ENCODE data around the gene CPNE2. TPM values are rescaled to one million over a fixed set of nuclear protein-coding genes. Genes with fewer than 3 reads are reported as not detected.
"Not testable (repeated sequence)": the region's sequence is repeated elsewhere in the genome, so short reads cannot be mapped to it uniquely, and the experiment has no call there.

The CPNE2 gene
- total RNA-seq, 1 donor, result 13.3 TPM

DNA sequence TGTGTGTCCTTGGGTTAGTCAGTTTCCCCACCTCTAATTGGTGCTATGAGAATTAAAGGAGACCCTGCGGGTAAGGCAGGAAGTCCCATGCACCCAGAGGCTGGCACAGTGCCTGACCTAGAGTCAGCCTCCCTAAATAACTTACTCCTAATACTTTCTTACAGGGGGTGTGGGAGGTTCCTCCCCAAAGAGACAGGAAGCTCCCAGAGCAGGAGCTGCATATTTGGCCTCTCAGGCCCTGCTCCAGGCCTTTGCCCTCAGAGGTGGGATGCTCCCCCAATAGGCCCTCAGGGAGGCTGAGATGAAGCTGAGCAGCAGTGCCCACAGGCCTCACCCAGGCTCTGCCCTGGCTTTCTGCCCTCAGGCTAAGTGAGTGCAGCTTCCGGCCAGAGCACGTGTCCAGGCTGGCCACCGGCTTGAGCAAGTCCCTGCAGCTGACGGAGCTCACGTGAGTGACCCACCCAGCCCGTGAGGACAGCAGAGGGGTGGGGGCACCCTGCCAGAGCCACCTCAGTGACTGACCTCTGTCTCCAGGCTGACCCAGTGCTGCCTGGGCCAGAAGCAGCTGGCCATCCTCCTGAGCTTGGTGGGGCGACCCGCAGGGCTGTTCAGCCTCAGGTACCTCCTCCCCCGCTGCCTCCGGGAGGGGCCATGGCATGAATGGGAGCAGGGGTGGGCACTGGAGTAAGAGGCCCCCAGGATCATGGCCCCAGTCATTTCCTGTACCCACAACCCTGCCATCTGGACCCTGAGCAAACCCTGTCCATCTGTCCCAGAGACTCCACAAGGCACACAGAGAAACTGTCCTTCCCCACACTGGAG, 31.1 kb upstream of the CPNE2 start:
- H3K4me1 ChIP-seq (ENCODE audit: insufficient read depth, low read length), result peaks cover 28% of the 10 kb centered on the region
- no peaks in the 10 kb centered on the region for H3K9me3 ChIP-seq (ENCODE audit: low read depth, low read length)
- no peak overlapping the region for H3K4me3 ChIP-seq (ENCODE audit: low read length)
- no peaks in the 10 kb centered on the region for H3K27me3 ChIP-seq (ENCODE audit: insufficient read depth, low read length)

DNA sequence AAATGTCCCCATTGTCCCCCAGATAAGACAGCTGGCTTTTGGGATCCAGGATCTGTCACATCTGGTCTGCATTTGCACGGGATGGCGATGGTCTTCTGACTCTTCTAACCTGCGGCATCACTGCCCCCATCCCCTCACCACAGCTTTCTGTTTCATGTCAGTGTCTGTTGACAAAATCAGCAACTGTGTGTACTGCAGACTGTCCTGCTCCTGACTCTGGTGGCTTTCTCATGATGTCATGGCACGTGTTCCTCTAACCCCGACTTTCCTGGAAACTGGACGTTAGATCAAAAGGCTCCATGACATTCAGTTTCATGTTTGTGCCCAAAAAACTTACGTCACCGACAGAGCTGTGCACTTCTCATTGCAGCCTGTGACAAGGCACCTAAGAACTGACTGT, 30.1 kb upstream of the CPNE2 start:
- Histone ChIP-seq H3K27me3 (ENCODE audit: insufficient read depth, low read length) (no peaks in the 10 kb centered on the region), H3K4me1 (ENCODE audit: insufficient read depth, low read length) (peaks cover 38% of the 10 kb centered on the region), H3K4me3 (ENCODE audit: low read length) (no peak overlapping the region), H3K9me3 (ENCODE audit: low read depth, low read length) (no peaks in the 10 kb centered on the region)

DNA sequence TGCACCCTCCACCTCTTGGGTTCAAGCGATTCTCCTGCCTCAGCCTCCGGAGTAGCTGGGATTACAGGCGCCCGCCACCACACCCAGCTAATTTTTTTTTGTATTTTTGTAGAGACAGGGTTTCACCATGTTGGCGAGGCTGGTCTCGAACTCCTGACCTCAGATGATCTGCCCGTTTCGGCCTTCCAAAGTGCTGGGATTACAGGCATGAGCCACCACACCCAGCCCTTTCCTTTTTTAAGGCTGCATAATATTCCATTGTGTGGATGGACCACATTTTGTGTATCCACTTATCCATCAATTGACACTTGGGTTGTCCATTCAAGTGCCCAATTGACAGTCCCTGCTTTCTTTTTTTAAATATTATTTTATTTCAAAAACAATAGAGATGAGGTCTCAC, 29.2 kb upstream of the CPNE2 start:
- not testable (repeated sequence) for H3K4me3 ChIP-seq (ENCODE audit: low read length); H3K9me3 ChIP-seq (ENCODE audit: low read depth, low read length); H3K27me3 ChIP-seq (ENCODE audit: insufficient read depth, low read length)
- peaks cover 42% of the 10 kb centered on the region for H3K4me1 ChIP-seq (ENCODE audit: insufficient read depth, low read length)

DNA sequence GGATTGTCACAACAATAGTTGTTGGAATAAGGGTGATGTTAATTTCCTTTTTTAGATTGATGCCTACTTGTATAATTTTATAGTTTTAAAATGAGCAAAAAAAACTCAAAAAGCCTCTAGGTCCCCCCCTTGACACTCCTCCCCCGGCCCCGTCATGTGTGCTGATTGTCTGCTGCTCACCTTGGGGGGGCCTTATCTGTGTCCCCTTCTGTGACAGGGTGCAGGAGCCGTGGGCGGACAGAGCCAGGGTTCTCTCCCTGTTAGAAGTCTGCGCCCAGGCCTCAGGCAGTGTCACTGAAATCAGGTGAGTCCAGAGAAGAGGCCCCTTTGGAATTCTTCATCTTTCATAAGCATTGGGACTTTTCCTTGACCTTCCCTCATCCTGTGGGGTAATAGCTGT, 27.4 kb upstream of the CPNE2 start:
- H3K27me3 ChIP-seq (ENCODE audit: insufficient read depth, low read length), result no peaks in the 10 kb centered on the region
- peaks cover 57% of the 10 kb centered on the region for H3K4me1 ChIP-seq (ENCODE audit: insufficient read depth, low read length)
- H3K4me3 ChIP-seq (ENCODE audit: low read length), result no peak overlapping the region
- H3K9me3 ChIP-seq (ENCODE audit: low read depth, low read length), result no peaks in the 10 kb centered on the region

DNA sequence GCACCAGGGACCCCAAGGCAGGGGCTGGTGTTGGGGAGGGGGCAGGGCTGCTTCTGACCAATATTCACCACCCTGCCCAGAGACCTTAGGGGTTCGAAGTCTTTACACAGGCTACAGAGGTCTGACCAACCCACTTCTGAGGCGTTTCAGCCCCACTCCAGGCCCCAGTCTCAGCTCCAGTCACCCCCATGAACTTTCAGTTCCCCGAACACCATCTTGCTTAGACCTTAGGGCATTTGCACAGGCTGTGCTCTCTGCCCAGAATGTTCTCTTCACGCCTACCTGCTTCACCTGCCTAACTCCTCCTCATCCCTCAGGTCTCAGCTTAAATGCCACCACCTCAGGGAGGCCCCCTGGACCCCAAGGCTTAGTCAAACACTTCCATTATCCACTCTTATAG, 25.8 kb upstream of the CPNE2 start:
- Histone ChIP-seq H3K27me3 (ENCODE audit: insufficient read depth, low read length) (no peaks in the 10 kb centered on the region), H3K4me1 (ENCODE audit: insufficient read depth, low read length) (peaks cover 56% of the 10 kb centered on the region)

DNA sequence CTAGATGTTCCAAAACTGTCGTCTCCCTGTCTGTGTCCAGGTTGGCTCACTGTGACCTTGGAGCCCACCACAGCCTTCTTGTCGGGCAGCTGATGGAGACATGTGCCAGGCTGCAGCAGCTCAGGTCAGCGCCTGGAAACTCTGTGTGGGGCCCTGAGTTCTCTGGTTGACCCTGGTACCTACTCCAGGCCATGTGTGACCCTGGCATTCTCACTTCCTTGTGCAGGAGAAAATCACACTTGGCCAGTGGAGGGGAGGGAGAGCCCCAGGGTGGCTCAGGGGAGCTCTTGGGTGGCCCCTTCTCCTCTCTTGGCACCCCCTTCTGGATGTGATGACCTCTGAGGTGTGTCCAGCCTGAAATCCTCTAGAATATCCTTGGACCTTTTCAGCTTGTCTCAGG, 25.0 kb upstream of the CPNE2 start:
- H3K4me1 ChIP-seq (ENCODE audit: insufficient read depth, low read length), result peaks cover 55% of the 10 kb centered on the region
- no peaks in the 10 kb centered on the region for H3K9me3 ChIP-seq (ENCODE audit: low read depth, low read length)
- no peaks in the 10 kb centered on the region for H3K27me3 ChIP-seq (ENCODE audit: insufficient read depth, low read length)
- no peak overlapping the region for H3K4me3 ChIP-seq (ENCODE audit: low read length)

More for the DNA sequence above, 25.8 kb upstream of the CPNE2 start:
- H3K4me3 ChIP-seq (ENCODE audit: low read length), result no peak overlapping the region
- H3K9me3 ChIP-seq (ENCODE audit: low read depth, low read length), result no peaks in the 10 kb centered on the region

DNA sequence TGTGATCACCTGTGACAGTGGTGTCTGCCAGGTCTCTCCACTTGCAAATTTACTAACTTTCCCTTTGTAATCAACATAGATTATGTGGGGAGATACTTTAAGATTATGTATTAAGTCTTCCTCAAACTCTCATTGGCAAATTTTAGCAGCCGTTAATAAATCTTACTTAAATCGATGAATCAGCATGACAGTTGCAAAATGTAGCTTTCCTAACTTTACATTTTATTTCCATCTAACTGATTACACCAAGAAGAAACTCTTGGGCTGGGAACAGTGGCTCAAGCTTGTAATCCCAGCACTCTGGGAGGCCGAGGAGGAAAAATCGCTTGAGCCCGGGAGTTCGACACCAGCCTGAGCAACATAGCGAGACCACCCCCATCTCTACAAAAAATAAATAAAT, 23.3 kb upstream of the CPNE2 start:
- Histone ChIP-seq H3K27me3 (ENCODE audit: insufficient read depth, low read length) (no peaks in the 10 kb centered on the region), H3K9me3 (ENCODE audit: low read depth, low read length) (no peaks in the 10 kb centered on the region), H3K4me1 (ENCODE audit: insufficient read depth, low read length) (peaks cover 52% of the 10 kb centered on the region), H3K4me3 (ENCODE audit: low read length) (no peak overlapping the region)

DNA sequence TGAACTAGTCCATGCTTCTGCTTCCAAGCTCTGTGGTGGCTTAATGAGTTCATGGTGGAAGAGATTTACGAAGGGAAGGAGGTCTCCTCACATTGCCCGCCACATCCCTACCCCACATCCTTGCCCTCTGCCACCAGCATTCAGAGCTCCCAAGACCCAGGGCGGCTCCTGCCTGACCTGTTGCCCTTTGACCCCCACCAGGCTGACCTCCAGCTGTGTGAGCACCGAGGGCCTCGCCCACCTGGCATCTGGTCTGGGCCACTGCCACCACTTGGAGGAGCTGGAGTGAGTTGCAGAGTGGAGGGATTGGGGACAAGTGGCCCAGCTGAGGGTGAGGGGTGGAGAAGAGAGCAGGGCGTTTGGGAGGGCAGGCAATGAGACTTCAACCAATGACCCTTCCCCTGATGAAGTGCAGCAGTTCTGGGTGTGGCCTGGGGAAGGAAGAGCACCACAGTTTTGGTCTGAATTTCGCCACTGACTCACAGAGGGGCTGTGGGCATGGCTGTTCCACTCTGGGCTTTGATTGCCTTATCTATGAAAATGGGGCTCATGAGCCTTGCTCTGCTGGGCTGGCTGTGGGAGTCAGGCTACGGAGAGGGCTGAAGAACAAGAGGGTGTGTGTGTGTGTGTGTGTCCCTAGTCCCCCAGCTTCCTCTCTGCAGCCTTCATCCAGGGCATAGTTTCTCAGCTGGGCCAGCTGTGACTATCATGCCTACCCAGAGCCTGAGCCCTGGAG, 22.6 kb upstream of the CPNE2 start:
- no peaks in the 10 kb centered on the region for H3K9me3 ChIP-seq (ENCODE audit: low read depth, low read length)
- H3K27me3 ChIP-seq (ENCODE audit: insufficient read depth, low read length), result no peaks in the 10 kb centered on the region
- peaks cover 52% of the 10 kb centered on the region for H3K4me1 ChIP-seq (ENCODE audit: insufficient read depth, low read length)
- no peak overlapping the region for H3K4me3 ChIP-seq (ENCODE audit: low read length)

DNA sequence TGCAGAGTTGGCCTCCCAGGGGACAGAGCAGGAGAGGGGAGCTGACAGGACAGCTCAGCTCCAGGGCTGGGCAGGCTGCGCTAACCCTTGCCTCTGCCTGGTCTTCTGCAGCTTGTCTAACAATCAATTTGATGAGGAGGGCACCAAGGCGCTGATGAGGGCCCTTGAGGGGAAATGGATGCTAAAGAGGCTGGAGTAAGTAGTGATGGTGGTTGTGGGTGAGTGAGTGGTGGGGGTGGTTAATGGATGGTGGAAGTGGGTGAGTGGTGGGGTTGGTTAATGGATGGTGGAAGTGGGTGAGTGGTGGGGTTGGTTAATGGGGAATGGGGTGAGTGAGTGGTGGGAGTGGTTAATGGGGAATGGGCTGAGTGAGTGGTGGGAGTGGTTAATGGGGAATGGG, 22.0 kb upstream of the CPNE2 start:
- Histone ChIP-seq H3K27me3 (ENCODE audit: insufficient read depth, low read length) (no peaks in the 10 kb centered on the region), H3K4me1 (ENCODE audit: insufficient read depth, low read length) (peaks cover 52% of the 10 kb centered on the region), H3K9me3 (ENCODE audit: low read depth, low read length) (no peaks in the 10 kb centered on the region), H3K4me3 (ENCODE audit: low read length) (no peak overlapping the region)

DNA sequence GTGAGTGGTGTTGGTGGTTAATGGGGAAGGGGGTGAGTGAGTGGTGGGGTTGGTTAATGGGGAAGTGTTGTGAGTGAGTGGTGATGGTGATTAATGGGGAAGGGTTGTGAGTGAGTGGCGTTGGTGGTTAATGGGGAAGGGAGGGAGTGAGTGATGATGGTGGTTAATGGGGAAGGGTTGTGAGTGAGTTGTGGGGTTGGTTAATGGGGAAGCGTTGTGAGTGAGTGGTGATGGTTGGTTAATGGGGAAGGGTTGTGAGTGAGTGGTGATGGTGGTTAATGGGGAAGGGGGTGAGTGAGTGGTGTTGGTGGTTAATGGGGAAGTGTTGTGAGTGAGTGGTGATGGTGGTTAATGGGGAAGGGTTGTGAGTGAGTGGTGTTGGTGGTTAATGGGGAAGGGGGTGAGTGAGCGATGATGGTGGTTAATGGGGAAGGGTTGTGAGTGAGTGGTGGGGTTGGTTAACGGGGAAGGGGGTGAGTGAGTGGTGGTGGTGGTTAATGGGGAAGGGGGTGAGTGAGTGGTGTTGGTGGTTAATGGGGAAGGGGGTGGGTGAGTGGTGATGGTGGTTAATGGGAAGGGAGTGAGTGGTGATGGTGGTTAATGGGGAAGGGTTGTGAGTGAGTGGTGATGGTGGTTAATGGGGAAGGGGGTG, 21.2 kb upstream of the CPNE2 start:
- peaks cover 50% of the 10 kb centered on the region for H3K4me1 ChIP-seq (ENCODE audit: insufficient read depth, low read length)
- H3K27me3 ChIP-seq (ENCODE audit: insufficient read depth, low read length); H3K9me3 ChIP-seq (ENCODE audit: low read depth, low read length); H3K4me3 ChIP-seq (ENCODE audit: low read length): not testable (repeated sequence)

DNA sequence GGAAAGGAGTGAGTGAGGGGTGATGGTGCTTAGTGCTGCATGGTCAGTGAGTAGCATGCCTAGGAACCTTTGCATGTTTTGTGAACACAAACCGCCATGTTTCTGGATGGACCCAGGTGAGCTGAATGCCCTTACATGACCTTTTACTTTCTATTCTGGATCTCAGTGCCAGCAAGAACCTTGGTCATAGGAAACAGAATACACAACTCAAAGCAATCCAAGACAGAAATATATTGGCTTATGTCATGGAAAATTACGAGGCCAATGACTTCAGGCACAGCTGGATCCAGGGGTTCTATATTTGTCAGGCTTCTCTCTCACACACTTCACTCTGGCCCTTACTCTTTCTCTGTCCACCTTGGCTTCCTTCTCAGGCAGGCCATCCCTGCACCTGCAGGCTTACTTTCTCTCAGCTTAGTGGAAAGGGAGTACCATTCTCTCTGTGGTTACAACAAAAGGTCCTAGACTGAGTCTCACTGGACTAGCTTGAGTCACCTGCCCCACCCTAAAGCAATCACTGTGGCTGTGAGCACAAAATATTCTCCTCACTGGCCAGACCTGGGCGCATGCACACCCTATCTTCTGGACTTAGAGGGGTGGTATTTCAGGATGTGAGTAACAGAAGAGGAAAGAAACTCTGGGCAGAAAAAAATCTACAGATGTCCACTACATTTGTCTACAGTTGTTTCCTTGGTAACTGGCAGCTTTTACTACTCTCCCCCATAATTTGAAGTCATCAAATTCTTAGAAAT, 20.4 kb upstream of the CPNE2 start:
- Histone ChIP-seq H3K9me3 (ENCODE audit: low read depth, low read length) (no peaks in the 10 kb centered on the region), H3K4me1 (ENCODE audit: insufficient read depth, low read length) (peaks cover 42% of the 10 kb centered on the region), H3K4me3 (ENCODE audit: low read length) (no peak overlapping the region), H3K27me3 (ENCODE audit: insufficient read depth, low read length) (no peaks in the 10 kb centered on the region)

DNA sequence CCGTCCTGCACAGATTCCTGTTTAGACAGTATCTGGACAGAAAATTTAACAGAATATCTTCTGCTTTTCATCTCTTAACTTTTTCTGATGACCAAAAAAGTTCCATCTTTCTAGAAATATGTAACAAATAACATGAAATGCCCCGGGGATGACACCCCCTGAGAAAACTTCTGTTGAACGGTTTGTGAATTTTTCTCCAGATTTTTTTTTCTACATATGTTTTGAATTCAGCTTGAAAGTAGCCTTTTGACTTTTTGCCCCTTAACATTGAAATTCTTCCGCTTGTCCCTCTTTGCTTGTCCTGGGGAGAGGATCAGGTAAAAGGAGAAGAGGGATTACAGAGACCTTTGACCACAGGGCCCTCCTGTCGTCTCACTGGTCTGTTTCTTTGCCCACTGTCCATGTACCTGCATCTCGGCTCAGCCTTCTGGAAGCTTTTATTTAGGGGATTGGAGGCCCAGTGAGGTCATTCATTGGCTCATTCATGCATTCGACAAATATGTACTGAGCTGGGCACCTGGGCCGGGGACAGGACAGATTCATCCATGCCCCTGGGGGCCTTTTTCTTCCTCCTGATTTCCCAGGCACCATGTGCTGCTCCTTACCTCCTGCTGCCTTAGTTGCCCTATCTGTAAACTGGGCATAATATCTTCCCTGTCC, 19.6 kb upstream of the CPNE2 start:
- peaks cover 36% of the 10 kb centered on the region for H3K4me1 ChIP-seq (ENCODE audit: insufficient read depth, low read length)
- no peaks in the 10 kb centered on the region for H3K27me3 ChIP-seq (ENCODE audit: insufficient read depth, low read length)
- no peak overlapping the region for H3K4me3 ChIP-seq (ENCODE audit: low read length)
- no peaks in the 10 kb centered on the region for H3K9me3 ChIP-seq (ENCODE audit: low read depth, low read length)

DNA sequence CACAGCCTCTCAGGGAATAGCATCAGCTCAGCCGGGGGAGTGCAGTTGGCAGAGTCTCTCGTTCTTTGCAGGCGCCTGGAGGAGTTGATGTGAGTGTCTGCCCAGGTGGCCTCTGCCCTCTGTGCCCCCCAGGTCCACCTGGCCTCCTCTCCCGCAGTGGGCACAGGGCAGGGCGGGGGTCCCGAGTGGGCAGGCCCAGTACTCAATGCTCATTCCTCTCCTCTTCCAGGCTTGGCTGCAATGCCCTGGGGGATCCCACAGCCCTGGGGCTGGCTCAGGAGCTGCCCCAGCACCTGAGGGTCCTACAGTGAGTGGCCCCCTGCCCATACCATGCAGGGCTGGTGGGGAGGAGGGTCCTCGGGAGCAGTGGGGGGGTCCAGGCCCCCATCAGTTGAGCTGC, 14.7 kb upstream of the CPNE2 start:
- H3K9me3 ChIP-seq (ENCODE audit: low read depth, low read length), result no peaks in the 10 kb centered on the region
- H3K4me1 ChIP-seq (ENCODE audit: insufficient read depth, low read length), result no peaks in the 10 kb centered on the region
- no peaks in the 10 kb centered on the region for H3K27me3 ChIP-seq (ENCODE audit: insufficient read depth, low read length)
- H3K4me3 ChIP-seq (ENCODE audit: low read length), result no peak overlapping the region

DNA sequence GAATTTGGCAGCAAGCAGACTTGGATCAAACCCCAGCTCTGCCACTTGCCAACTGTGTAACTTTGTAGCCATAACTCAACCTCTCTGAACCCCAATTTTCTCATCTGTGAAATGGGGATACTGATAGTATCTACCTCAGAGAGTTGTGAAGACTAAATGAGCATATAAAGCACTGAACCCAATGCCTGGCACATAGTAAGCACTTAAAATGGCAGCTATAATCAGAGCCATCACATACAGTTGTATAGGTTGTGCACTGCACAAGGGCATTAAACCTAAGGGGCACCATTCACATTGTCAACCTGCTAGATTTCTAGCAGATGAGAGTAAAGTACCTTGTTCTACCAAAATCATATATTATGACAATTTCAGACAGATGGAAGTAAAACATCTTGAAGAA, 10.6 kb upstream of the CPNE2 start:
- H3K4me3 ChIP-seq (ENCODE audit: low read length), result no peak overlapping the region
- no peaks in the 10 kb centered on the region for H3K27me3 ChIP-seq (ENCODE audit: insufficient read depth, low read length)
- H3K9me3 ChIP-seq (ENCODE audit: low read depth, low read length), result no peaks in the 10 kb centered on the region
- H3K4me1 ChIP-seq (ENCODE audit: insufficient read depth, low read length), result peaks cover 24% of the 10 kb centered on the region
